ENCODE results near the gene SSB.
"Not testable (repeated sequence)": the region's sequence is repeated elsewhere in the genome, so short reads cannot be mapped to it uniquely, and the experiment has no call there.

The SSB gene

GRCh38 chr2:169803480-169803879 lies 4.8 kb downstream of the SSB start:
- DNase-seq (ENCODE audit: insufficient read length, low spot score) (no peak), FAIRE-seq (no peak)
- no peak for TF ChIP-seq CTCF (IDR thresholded peaks at IDR 0.05; ENCODE audit: insufficient read depth, missing control alignments)

- FAIRE-seq (no peak), DNase-seq (ENCODE audit: insufficient read length, low spot score) (no peak)
- no peak for TF ChIP-seq CTCF (IDR thresholded peaks at IDR 0.05; ENCODE audit: insufficient read depth, missing control alignments)
Observed at GRCh38 chr2:169806586-169806985, 7.9 kb downstream of the SSB start.

- no peak for DNase-seq (ENCODE audit: insufficient read length, low spot score)
- TF ChIP-seq CTCF (IDR thresholded peaks at IDR 0.05; ENCODE audit: insufficient read depth, missing control alignments): no peak
- no peak for FAIRE-seq
Observed at GRCh38 chr2:169808221-169808620, 9.6 kb downstream of the SSB start.

- DNase-seq (ENCODE audit: insufficient read length, low spot score): no peak
- no peak for TF ChIP-seq CTCF (IDR thresholded peaks at IDR 0.05; ENCODE audit: insufficient read depth, missing control alignments)
- no peak for FAIRE-seq
Observed at GRCh38 chr2:169815849-169816248, 17.2 kb downstream of the SSB start.

- not testable (repeated sequence) for FAIRE-seq; DNase-seq (ENCODE audit: insufficient read length, low spot score)
Observed at GRCh38 chr2:169816961-169817360, 18.3 kb downstream of the SSB start.

GRCh38 chr2:169817369-169817768 lies 18.7 kb downstream of the SSB start:
- not testable (repeated sequence) for FAIRE-seq; DNase-seq (ENCODE audit: insufficient read length, low spot score)

- no peak for DNase-seq (ENCODE audit: insufficient read length, low spot score)
- TF ChIP-seq CTCF (IDR thresholded peaks at IDR 0.05; ENCODE audit: insufficient read depth, missing control alignments): no peak
Observed at GRCh38 chr2:169818241-169818640, 19.6 kb downstream of the SSB start.

GRCh38 chr2:169819106-169819505 lies 20.4 kb downstream of the SSB start:
- DNase-seq (ENCODE audit: insufficient read length, low spot score) (no peak), FAIRE-seq (no peak)
- no peak for TF ChIP-seq CTCF (IDR thresholded peaks at IDR 0.05; ENCODE audit: insufficient read depth, missing control alignments)

More at GRCh38 chr2:169818241-169818640, 19.6 kb downstream of the SSB start:
- no peak for FAIRE-seq

GRCh38 chr2:169820101-169820500 lies 21.4 kb downstream of the SSB start:
- not testable (repeated sequence) for DNase-seq (ENCODE audit: insufficient read length, low spot score); FAIRE-seq
